ENCODE results near the gene TMPRSS7.
A peak's percentile ranks its signal among the peaks of the same experiment; 100 is the strongest.

Gene TMPRSS7, protein sequence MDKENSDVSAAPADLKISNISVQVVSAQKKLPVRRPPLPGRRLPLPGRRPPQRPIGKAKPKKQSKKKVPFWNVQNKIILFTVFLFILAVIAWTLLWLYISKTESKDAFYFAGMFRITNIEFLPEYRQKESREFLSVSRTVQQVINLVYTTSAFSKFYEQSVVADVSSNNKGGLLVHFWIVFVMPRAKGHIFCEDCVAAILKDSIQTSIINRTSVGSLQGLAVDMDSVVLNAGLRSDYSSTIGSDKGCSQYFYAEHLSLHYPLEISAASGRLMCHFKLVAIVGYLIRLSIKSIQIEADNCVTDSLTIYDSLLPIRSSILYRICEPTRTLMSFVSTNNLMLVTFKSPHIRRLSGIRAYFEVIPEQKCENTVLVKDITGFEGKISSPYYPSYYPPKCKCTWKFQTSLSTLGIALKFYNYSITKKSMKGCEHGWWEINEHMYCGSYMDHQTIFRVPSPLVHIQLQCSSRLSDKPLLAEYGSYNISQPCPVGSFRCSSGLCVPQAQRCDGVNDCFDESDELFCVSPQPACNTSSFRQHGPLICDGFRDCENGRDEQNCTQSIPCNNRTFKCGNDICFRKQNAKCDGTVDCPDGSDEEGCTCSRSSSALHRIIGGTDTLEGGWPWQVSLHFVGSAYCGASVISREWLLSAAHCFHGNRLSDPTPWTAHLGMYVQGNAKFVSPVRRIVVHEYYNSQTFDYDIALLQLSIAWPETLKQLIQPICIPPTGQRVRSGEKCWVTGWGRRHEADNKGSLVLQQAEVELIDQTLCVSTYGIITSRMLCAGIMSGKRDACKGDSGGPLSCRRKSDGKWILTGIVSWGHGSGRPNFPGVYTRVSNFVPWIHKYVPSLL

GRCh38 chr3:112034436-112034835, at the start of gene TMPRSS7:
Gene TMPRSS7, plus strand, starts transcription at chr3:112034736. Its CDS starts 110 bp downstream, at chr3:112034846.
- no peak for DNase-seq (ENCODE audit: low read depth)

- no peak for DNase-seq (ENCODE audit: low read depth)
Measured at GRCh38 chr3:111986800-111987199, 47.7 kb upstream of the TMPRSS7 start.

GRCh38 chr3:111989061-111989678, 45.4 kb upstream of the TMPRSS7 start:
- DNase-seq (ENCODE audit: low read depth): no peak

DNA sequence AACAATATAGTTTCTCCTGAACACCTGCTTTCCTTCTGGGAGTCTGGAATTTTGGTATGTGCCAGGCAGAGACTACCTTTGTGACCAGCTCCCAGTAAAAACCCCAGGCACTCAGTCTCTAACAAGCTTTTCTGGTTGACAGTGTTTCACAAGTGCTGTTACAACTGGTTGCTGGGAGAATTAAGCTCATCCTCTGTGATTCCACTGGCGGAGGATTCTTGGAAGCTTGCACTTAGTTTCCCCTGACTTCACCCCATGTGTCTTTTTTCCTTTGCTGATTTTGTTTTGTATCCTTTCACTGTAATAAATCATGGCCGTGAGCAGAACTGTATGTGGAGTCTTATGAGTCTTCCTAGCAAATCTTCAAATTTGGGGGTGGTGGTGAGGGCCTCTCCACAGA, 41.5 kb upstream of the TMPRSS7 start:
- no peak for DNase-seq (ENCODE audit: low read depth)

- no peak for DNase-seq (ENCODE audit: low read depth)
Measured at GRCh38 chr3:111998636-111999483, 35.7 kb upstream of the TMPRSS7 start, which contains the start of gene TAGLN3. Gene TAGLN3, plus strand, starts transcription at chr3:111998922. Its CDS starts 501 bp downstream, at chr3:111999423.

DNA sequence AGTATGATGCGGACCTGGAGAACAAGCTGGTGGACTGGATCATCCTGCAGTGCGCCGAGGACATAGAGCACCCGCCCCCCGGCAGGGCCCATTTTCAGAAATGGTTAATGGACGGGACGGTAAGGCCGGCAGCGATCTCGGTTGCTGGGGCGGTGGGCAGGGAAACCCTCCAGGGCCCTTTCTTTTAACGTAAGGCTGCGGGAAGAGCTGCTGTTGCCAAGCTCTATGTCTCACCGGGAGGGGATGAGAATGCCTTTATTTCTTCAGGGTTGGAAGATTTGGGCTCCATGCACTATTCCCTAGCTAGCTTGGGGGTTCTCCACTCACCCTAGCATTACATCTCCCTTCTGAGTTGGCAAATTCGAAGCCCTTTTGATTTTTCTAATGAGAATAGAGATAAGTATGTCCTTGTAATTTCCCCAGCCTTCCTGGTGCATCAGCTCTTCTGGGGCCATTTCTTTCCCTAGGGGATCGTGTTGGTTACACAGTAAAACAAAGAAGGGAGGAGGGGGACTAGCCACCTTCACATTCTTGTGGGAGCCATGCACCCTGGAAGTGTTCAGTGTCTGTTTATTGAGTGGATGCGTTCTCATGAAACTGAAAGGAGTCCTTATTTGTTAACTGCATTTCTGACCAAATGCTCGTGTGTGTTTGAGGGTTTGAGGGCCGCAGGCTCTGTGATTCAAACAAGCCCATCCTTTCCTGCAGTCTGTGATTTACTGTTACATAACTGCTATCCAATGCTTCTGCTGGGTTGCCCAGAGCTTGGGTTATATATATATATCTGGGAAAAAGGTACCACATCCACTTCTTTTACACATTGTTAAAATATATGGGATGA, 34.8 kb upstream of the TMPRSS7 start:
- no peak for DNase-seq (ENCODE audit: low read depth)

- no peak for DNase-seq (ENCODE audit: low read depth)
Measured at GRCh38 chr3:112000367-112000771, 34.2 kb upstream of the TMPRSS7 start.

GRCh38 chr3:112000966-112001365, 33.6 kb upstream of the TMPRSS7 start:
- no peak for DNase-seq (ENCODE audit: low read depth)

- DNase-seq (ENCODE audit: low read depth): no peak
Measured at GRCh38 chr3:112001526-112001925, 33.0 kb upstream of the TMPRSS7 start.

DNA sequence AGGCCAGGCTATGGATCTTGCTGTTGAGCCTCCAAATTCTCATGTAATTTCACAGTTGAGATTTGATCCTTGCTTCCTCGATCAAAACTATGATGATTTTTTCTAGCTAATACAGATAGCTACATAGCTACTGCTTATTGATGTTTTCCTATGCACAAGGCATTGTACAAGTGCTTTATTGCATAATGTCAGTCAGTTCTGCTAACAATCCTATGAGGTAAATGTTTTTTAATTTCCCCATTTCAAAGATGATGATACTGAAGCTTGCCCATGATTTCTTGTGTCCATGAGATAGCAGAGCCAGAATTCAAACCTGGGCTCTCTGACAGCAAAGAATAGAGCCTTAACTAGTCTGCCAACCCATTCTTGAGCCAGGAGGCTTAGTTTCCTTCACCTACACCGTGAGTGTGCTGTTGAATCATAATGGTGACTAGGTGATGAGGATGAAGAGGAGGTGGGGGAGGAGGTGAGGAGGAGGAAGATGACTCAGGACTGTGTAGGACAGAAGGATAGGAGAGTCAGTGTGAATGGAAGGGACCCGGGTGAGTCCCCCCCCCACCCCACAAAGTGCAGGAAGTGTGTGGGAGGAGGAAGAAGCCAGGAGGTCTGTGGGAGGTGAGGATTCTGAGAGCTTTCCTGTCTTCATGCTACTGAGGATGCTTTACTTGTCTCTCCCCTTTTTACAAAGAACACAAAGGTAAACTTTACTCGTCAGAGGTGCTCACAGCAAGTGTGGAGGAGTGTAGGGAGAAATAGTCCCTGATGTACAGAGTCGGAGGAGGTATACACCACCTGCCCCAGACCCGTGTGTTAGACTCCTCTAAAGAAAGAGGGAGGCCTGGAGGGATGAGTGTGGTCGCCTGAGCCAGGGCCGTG, 32.2 kb upstream of the TMPRSS7 start:
- peak; percentile 34 for DNase-seq (ENCODE audit: low read depth)

DNA sequence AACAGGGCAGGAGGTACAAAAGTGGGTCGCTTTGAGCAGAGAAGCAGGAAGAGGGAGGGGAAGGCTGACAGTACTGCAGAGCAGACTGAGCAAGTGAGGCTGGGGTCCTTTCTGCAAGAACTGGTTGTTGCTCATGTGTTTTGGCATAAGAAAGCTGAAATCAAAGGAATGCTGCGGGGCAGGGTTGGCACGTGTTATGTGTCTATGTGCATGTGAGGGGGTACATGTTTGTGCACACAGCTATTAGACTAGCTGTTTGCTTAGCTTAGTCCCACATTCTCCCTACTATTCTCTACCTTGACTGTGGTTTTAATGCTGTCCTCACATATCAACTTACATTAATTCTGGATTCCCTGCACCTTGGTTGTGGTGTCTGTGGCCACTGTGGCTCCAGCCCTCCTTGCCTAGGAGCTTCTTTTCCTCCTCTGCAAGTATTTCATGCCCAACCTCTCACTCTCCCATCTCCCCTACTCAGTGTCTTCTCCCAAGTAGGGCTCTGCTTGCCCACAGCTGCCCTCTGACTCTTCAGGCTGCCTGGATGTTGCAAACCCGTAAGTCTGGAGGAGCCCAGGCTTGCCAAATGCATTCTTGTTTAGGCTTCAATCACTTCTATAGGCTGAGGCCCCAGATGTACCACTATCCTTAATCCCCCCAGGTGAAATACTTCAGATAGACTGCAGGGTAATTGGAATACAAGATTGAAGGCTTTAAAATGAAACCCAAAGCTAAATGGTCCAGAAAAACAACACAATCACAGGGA, 31.0 kb upstream of the TMPRSS7 start:
- DNase-seq (ENCODE audit: low read depth): no peak

- DNase-seq (ENCODE audit: low read depth): no peak
Measured at GRCh38 chr3:112004187-112004586, 30.3 kb upstream of the TMPRSS7 start.

DNA sequence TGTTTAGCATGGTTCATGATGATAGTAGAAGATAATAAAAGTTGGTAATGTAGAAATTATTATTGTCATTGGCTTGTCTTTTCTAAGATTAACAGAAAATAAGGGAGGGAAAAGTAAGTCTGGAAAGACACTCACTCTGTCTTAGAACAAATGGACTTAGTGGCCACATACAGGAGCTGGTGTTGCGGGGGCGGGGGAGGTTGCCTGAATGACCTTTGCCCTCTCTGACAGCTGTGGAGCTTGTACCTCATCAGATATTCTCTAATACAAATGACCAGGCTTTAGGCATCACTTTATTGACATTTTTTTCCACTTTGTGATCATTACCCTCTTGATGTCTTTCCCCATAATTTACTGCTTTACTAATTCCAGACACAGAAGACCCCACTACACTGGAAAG, 29.9 kb upstream of the TMPRSS7 start:
- no peak for DNase-seq (ENCODE audit: low read depth)

DNA sequence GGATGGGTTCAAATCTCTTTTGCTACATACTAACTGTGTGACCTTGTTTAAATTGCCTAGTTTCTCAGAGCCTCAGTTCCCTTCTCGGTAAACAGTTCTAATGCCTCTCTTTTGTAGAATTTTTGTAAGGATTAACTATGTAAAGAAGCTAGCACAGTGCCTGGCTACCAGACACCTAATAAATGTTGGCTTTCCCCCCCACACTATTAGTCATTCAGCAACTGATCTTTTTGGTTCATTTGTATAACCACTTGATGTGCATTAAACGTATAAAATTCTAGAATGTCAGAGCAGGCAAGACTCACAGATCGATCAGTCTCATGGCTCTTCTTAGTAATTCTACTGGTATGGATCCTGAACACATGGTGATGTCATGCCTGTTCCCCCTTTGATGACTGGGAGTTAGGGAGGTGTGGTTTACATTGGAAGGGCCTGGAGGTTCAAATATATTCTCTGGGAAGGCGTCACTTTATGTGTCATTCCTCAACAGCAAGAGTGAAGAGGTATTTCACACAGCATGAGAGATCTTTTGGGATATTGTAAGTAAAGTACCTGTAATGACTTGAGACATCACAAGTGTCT, 29.4 kb upstream of the TMPRSS7 start:
- DNase-seq (ENCODE audit: low read depth): no peak

GRCh38 chr3:112007633-112008032, 26.9 kb upstream of the TMPRSS7 start:
- DNase-seq (ENCODE audit: low read depth): no peak

DNA sequence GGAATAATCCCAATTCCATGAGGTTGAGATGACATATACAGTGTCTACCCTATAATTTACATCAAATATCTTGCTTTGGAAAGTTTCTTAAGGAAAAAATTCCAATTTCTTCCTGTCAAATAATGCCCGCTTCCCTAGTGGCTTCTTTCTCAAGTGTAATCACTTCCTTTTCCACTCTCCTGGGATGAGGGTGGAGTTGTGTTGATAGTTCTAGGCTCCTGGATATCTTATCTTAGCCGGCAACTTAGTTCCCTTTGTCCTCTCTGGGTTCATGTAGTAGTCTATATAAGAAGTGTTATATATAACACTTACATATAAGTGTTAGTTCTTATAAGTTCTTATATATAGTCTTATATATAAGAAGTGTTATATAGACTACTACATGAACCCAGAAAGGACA, 24.9 kb upstream of the TMPRSS7 start:
- no peak for DNase-seq (ENCODE audit: low read depth)

DNA sequence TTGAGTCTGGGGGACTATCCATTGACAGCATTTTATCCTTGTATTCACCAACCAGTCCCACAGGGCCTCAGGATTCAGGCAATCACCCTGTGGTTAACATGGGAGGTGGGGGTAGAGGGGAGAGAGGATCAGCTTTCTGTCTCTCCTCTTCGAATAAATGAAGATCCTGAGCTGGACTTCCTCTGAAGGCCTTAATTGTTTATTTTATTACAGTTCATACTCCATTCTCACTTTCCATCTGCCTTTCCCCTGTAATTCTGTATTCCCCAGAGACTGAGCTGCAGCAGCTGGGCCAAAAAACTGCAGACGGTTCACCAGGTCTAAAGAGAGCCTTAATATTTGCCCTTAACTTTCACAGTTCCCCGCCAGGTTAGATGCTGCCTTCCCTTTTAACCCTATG, 23.9 kb upstream of the TMPRSS7 start:
- DNase-seq (ENCODE audit: low read depth): no peak

GRCh38 chr3:112011376-112011940, 23.1 kb upstream of the TMPRSS7 start:
- no peak for DNase-seq (ENCODE audit: low read depth)
